ENCODE data around the gene FAM107B.
"Not testable (repeated sequence)": the region's sequence is repeated elsewhere in the genome, so short reads cannot be mapped to it uniquely, and the experiment has no call there.

FAM107B gene

GRCh38 chr10:14774797-14775196 lies at the start of gene FAM107B:
Gene FAM107B, minus strand, starts transcription at chr10:14774897. Its CDS starts 234 bp downstream, at chr10:14774663.
- DNase-seq, result no peak

DNA sequence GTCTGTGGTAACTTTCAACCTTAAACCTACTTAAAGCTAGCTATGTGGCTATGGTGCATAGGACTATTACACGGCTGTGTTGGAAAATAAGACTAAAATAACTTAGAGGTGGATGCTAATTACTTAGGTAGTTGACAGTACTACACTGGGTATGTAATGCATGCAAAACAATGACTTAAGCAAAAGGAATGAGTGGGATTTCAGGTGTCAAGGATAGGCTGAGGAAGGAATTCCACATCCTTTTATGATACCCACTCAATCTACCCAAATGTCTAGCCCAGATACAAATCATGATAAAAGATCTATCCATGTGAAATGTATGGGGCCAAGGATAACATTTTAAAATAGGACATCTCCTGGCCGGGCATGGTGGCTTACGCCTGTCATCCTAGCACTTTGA lies 49.3 kb upstream of the FAM107B start:
- no peak for DNase-seq

GRCh38 chr10:14822879-14823755 lies 48.4 kb upstream of the FAM107B start:
- peak; percentile 64 for DNase-seq

DNA sequence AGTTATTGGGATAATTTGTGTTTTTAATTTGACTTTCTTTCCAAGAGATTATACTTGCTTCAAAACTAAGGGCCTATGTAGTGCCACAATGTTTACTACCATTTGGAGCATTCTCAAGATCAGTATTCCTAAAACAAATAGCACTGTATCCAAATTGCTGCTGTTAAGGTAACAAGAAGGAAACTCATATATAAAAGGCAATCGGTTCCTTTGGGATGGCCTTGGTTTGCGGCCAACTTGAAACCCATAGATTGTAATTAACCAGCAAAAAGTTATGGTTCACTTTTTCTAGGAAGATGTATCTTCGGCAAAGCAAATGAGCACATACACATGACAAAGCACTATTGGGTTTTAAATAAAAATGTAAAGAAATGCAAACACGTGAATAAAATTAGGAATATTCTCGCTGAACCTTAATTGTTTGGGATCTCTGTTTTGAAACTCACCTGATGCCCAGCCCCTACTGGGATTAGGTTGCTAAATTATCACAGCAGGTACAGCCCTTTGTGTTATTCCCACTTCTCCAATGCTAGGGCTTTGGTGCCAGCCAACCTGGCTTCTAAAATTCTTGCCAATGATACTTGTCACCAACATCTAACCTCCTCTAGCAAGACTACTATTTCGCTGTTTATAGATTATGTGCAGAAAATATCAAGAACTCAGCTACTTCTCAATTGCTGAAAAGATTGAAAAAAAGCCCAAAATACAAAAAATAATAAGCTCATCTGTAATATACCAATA lies 47.1 kb upstream of the FAM107B start:
- DNase-seq, result no peak

DNA sequence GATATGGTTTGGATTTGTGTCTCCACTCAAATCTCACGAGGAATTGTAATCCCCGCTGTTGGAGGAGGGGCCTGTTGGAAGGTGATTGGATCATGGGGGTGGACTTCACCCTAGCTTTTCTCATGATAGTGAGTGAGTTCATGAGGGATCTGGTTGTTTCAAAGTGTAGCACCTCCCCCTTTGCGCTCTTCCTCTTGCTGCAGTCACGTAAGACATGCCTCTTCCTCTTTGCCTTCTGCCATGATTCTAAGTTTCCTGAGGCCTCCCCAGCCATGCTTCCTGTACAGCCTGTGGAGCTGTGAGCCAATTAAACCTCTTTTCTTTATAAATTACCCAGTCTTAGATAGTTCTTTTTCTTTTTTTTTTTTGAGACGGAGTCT lies 46.1 kb upstream of the FAM107B start:
- no peak for DNase-seq

DNA sequence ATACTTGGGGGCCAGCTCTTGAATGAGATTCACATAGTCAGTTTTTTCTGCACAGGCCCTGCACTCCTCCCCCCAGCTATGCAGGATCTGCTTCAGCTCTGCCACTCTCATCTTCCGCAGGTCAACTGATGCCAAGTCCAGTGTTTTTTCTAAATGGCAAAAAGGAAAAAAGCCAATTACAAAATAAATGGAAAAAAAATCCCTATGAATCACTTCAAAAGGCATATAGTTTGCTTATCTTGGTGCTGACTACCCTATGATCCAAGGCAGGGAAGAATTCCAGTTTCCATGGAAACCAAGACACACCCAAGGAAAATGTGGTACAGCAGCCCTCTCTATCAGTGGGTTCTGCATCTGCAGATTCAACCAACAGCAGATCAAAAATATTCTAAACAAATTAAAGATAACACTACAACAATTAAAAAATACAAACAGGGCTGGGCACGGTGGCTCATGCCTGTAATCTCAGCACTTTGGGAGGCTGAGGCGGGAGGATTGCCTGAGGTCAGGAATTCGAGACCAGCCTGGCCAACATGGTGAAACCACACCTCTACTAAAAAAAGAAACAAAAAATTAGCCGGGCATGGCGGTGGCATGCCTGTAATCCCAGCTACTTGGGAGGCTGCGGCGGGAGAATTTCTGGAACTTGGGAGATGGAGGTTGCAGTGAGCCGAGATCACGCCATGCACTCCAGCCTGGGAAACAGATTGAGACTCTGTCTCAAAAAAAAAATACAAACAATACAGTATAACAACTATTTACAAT lies 45.5 kb upstream of the FAM107B start:
- no peak for DNase-seq

DNA sequence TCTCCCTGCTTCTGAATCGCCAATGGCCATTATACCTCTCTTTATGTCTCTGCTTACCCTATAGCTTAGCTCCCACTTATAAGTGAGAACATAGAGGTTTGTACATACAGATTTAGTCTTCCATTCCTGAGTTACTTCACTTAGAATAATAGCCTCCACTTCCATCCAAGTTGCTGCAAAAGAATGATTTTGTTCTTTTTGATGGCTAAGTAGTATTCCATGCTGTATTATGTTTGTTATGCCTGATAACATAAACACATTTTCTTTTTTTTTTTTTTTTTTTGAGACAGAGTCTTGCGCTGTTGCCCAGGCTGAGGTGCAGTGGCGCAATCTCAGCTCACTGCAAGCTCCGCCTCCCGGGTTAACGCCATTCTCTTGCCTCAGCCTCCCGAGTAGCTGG lies 42.0 kb upstream of the FAM107B start:
- DNase-seq, result not testable (repeated sequence)

DNA sequence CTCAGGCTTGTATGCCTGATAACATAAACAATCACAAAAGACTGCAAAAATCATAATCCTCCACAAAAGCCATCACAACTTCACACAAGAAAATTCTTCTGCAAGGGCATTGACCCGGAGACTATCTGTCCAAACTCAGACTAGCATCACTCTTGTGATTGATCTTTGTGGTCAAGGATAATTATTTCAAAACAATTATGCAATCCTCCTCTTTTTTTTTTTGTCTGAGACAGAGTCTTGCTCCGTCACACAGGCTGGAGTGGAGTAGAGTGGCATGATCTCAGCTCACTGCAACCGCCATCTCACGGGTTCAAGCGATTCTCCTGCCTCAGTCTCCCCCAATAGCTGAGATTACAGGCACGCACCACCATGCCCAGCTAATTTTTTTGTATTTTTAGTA lies 41.0 kb upstream of the FAM107B start:
- DNase-seq, result no peak

- DNase-seq, result peak; percentile 10
Observed at GRCh38 chr10:14812271-14812670, 37.6 kb upstream of the FAM107B start.

GRCh38 chr10:14810969-14811953 lies 36.6 kb upstream of the FAM107B start:
- DNase-seq, result no peak

GRCh38 chr10:14806318-14806717 lies 31.6 kb upstream of the FAM107B start:
- no peak for DNase-seq

DNA sequence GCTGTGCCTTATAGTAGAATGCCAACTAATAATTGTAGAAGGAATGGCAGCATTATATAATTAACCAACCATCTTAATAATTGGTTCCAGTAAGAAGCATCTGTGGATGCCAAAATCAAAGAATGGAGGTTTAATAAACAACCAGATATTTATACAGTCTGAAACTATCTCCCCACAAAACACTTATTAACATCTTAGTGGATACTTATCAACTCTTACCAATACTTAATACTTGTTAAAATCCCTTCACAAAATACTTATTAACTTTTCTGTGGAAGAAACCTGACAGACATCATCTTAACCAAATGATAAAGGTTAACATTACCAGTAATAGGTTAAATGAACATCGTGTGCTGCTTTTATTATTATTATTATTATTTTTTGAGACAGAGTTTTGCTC lies 29.1 kb upstream of the FAM107B start:
- no peak for DNase-seq

GRCh38 chr10:14801723-14802122 lies 27.0 kb upstream of the FAM107B start:
- no peak for DNase-seq

- no peak for DNase-seq
Observed at GRCh38 chr10:14800397-14800796, 25.7 kb upstream of the FAM107B start.

DNA sequence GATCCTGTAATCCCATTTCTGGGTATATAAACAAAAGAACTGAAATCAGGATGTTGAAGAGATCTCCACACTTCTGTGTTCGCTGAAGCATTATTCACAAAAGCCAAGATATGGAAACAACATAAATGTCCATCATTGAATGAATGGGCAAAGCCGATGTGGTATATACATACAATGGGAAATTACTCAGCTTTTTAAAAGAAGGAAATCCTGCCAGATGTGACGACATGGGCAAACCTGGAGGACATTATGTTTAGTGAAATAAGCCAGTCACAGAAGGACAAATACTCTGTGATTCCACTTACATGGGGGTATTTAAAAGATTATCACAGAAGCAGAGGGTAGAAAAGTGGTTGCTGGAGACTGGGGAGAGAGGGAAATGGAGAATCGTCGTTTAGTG lies 23.9 kb upstream of the FAM107B start:
- DNase-seq, result no peak

- no peak for DNase-seq
Observed at GRCh38 chr10:14787938-14788337, 13.2 kb upstream of the FAM107B start.

DNA sequence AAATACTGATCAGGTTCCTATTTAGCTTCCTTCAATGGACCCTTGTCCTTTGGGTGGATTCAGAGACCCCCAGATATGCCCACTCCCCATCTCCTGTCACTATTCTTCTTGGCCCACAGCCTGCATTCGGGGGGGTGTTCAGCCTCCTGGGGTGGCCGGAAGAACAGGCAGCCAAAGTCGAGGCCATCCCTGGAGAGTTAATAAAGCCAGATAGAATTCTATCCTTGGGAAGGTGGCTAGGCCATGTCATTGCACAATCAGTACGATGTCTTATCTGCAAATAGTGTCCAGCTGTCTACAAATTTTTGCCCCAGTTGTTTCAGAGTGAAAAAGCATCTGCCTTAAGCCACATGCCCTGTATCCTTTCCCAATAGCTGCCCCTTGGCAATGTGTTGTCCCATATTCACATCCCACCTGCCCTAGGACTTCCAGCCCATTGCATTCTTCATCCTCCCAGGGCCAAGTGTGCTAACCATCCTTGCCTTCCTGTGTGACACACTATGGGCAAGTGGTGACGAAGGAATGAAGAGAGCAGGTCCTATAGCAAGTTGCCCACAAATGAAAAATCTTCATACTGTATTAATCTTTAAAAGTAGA lies 9.9 kb upstream of the FAM107B start:
- no peak for DNase-seq

GRCh38 chr10:14782691-14783363 lies 8.1 kb upstream of the FAM107B start:
- peak; percentile 1 for DNase-seq

DNA sequence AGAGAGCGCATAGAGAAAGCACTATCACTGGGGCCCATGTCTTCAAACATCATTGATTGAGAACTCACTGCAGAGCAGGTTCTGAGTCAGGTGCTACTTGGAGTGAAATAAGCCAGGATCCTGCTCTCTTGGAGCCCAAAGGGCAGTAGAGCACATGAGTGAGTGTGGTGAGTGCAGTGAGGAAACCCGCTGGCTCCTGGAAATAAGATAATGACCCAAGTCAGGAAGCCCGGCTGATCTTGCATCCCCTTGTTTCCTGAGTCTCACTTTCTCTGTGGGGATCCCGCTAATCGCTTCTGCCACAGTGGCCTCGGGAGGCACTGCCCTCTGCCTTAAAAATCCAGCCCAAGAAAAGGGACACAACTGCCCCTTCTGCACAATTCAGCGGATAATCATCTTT lies 7.1 kb upstream of the FAM107B start:
- DNase-seq, result no peak

DNA sequence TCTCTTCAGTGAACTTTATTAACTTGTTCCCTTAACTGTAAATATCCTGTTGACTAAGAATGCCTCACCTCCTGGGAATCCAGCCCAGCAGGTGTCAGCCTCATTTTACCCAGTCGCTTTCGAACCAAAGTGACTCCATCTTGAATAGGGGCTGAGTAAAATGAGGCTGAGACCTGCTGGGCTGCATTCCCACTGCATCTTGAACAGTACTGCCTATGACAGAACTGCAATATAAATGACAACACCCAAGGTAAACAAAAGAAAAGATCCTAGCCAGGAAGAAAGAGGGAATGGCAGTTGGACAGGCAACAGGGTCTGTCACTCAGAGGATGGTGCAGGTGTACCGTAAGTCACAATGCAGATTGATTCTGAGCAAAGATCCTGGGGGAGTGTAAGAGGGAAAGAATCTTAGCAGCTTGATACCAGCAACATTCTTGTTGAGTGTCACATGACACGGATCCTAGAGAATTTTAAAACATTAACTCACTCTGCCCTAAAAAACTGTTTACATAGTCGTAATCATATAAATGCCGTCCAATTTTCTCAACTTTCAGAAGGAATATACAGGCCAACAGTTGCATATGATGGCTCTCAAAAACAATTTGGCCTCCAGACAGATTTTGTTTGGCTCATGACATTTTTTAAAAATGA lies 4.4 kb upstream of the FAM107B start:
- DNase-seq, result no peak

DNA sequence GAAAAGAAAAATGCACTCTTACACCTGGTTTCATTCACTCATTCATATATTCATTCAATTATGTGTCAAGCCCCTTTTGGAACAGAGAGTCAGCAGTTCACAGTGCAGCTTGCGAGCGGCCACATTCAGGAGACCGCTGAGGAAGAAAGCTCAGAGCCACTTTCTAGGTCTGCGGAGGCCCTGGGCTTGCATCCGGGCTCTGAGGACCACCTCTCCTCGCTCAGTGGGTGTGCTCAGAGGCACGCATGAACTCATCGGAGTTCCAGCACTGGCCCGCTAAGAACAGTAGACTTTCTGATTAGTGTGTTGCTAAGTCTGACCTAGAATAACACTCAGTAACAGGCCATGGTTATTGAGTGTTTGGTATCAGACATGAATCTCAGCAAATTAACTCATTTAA lies 1.8 kb upstream of the FAM107B start:
- DNase-seq, result no peak
